SU-DHL-6 (cell line): Measurements from ENCODE around the gene NUDT3.

Experiments used
- CTCF ChIP-seq: fragments of 200-600 bp; sonication (generic); IDR thresholded peaks from one replicate; pipeline ENCODE4 v1.5.1; 2017; ENCODE audit warnings: antibody characterized with exemption, mild to moderate bottlenecking, low read length, moderate library complexity; ENCODE audit not compliant: insufficient read depth, poor library complexity, severe bottlenecking
- EZH2phosphoT487 ChIP-seq: fragments of 200-600 bp; sonication (generic), shearing (Covaris generic); conservative IDR thresholded peaks from 2 replicates; pipeline ENCODE4 v1.6.1; 2018; ENCODE audit warnings: mild to moderate bottlenecking, antibody characterized with exemption, low read length, moderate library complexity, mixed read lengths

- TF ChIP-seq CTCF (no peak), EZH2phosphoT487 (no peak)
These were observed 144.2 kb downstream of the NUDT3 start for GRCh38 chr6:34248198-34248726.
